Measurements from ENCODE around the gene INTS3. TPM values are rescaled to one million over a fixed set of nuclear protein-coding genes. Genes with fewer than 3 reads are reported as not detected.

Gene INTS3, protein sequence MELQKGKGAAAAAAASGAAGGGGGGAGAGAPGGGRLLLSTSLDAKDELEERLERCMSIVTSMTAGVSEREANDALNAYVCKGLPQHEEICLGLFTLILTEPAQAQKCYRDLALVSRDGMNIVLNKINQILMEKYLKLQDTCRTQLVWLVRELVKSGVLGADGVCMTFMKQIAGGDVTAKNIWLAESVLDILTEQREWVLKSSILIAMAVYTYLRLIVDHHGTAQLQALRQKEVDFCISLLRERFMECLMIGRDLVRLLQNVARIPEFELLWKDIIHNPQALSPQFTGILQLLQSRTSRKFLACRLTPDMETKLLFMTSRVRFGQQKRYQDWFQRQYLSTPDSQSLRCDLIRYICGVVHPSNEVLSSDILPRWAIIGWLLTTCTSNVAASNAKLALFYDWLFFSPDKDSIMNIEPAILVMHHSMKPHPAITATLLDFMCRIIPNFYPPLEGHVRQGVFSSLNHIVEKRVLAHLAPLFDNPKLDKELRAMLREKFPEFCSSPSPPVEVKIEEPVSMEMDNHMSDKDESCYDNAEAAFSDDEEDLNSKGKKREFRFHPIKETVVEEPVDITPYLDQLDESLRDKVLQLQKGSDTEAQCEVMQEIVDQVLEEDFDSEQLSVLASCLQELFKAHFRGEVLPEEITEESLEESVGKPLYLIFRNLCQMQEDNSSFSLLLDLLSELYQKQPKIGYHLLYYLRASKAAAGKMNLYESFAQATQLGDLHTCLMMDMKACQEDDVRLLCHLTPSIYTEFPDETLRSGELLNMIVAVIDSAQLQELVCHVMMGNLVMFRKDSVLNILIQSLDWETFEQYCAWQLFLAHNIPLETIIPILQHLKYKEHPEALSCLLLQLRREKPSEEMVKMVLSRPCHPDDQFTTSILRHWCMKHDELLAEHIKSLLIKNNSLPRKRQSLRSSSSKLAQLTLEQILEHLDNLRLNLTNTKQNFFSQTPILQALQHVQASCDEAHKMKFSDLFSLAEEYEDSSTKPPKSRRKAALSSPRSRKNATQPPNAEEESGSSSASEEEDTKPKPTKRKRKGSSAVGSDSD
- total RNA-seq: 34.3 TPM
- long read RNA-seq, full-length matches to known transcripts: 38 of 71 reads
- long read RNA-seq, partial matches to known transcripts: 23 of 71 reads
- long read RNA-seq, other reads (novel, unspliced or antisense): 10 of 71 reads

DNA sequence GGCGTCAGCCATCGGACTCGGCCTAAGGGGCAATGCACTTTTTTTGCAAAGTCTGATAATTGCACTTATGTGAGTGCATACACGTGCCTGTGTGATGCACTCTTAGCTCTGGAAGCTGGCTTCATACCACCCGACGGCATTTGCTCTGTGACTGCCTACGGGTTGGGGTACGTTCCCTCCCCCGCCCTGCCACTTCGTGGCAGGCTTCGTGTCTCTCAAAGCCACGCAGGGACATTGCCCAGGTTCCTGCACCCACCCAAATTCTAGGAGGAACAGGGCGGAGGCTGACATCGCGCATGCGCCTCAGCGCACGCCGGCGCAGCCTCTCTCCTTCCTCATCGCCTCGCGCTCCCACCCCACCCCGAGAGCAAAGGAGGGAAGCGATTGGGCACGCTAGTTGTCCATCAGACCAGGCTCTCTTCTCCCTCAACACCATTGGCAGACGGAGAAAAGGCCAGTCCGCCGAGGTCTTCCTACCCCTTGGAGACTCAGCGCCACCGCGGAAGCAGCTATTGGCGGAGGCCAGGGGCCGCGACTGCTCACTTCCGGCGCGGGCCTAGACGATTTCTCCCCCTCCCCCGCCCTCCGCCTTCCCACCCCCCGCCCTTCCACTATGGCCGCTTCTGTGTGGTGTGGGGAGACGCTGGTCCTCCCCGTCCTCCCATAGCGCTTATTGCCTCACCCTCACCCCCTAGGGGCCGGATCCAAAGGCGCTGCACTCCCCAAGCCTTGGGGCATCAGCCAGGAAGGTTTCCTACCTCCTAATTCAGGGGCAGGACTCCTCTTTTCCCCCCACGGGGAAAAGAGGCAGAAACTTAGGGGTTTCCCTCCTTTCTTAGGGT, at the start of gene INTS3:
INTS3 (plus strand) TSS at position 588 of the 842 bp plus-strand sequence. CDS start 585 bp downstream, outside the sequence.
- Histone ChIP-seq H3K4me3 (peak within 1 kb of the TSS; percentile 98), H3K36me3 (no peaks in the 10 kb centered on the region), H3K27ac (replicated peaks) (peak within 1 kb of the TSS; percentile 100), H3K9me3 (replicated peaks) (no peaks in the 10 kb centered on the region), H3K27me3 (ENCODE audit: low read depth) (no peaks in the 10 kb centered on the region), H3K4me1 (peaks cover 40% of the 10 kb centered on the region)
- intact Hi-C loops (cut with micrococcal nuclease): no loop called here
- DNase-seq: peak; percentile 100
- TF ChIP-seq, protein P1, sequence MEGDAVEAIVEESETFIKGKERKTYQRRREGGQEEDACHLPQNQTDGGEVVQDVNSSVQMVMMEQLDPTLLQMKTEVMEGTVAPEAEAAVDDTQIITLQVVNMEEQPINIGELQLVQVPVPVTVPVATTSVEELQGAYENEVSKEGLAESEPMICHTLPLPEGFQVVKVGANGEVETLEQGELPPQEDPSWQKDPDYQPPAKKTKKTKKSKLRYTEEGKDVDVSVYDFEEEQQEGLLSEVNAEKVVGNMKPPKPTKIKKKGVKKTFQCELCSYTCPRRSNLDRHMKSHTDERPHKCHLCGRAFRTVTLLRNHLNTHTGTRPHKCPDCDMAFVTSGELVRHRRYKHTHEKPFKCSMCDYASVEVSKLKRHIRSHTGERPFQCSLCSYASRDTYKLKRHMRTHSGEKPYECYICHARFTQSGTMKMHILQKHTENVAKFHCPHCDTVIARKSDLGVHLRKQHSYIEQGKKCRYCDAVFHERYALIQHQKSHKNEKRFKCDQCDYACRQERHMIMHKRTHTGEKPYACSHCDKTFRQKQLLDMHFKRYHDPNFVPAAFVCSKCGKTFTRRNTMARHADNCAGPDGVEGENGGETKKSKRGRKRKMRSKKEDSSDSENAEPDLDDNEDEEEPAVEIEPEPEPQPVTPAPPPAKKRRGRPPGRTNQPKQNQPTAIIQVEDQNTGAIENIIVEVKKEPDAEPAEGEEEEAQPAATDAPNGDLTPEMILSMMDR (IDR thresholded peaks at IDR 0.05; ENCODE audit: borderline replicate concordance): no peak

DNA sequence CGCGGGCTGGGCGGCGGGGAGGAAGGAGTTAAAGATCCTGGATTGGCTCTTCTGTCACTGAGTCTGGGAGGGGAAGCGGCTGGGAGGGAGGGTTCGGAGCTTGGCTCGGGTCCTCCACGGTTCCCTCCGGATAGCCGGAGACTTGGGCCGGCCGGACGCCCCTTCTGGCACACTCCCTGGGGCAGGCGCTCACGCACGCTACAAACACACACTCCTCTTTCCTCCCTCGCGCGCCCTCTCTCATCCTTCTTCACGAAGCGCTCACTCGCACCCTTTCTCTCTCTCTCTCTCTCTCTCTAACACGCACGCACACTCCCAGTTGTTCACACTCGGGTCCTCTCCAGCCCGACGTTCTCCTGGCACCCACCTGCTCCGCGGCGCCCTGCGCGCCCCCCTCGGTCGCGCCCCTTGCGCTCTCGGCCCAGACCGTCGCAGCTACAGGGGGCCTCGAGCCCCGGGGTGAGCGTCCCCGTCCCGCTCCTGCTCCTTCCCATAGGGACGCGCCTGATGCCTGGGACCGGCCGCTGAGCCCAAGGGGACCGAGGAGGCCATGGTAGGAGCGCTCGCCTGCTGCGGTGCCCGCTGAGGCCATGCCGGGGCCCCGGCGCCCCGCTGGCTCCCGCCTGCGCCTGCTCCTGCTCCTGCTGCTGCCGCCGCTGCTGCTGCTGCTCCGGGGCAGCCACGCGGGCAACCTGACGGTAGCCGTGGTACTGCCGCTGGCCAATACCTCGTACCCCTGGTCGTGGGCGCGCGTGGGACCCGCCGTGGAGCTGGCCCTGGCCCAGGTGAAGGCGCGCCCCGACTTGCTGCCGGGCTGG, 49.1 kb upstream of the INTS3 start, which contains the start of gene NPR1:
NPR1 (plus strand) TSS at position 170 of the 818 bp plus-strand sequence; CDS start at position 591, 421 bp downstream.
- H3K4me3 ChIP-seq: peak within 1 kb of the TSS; percentile 77
- peak; percentile 66 for DNase-seq
- TF ChIP-seq, protein P1 (IDR thresholded peaks at IDR 0.05; ENCODE audit: borderline replicate concordance): no peak
- peaks cover 36% of the 10 kb centered on the region for H3K4me1 ChIP-seq
- no peaks in the 10 kb centered on the region for H3K36me3 ChIP-seq
- H3K27me3 ChIP-seq (ENCODE audit: low read depth): peaks cover 21% of the 10 kb centered on the region
- H3K9me3 ChIP-seq (replicated peaks): no peaks in the 10 kb centered on the region
- intact Hi-C loops (cut with micrococcal nuclease): loop anchor here (5.0 to 10.0 kb wide), 2 partner anchors 69 to 306 kb away; partner anchors contain the start of gene RAB13
- H3K27ac ChIP-seq (replicated peaks): peak within 1 kb of the TSS; percentile 82

DNA sequence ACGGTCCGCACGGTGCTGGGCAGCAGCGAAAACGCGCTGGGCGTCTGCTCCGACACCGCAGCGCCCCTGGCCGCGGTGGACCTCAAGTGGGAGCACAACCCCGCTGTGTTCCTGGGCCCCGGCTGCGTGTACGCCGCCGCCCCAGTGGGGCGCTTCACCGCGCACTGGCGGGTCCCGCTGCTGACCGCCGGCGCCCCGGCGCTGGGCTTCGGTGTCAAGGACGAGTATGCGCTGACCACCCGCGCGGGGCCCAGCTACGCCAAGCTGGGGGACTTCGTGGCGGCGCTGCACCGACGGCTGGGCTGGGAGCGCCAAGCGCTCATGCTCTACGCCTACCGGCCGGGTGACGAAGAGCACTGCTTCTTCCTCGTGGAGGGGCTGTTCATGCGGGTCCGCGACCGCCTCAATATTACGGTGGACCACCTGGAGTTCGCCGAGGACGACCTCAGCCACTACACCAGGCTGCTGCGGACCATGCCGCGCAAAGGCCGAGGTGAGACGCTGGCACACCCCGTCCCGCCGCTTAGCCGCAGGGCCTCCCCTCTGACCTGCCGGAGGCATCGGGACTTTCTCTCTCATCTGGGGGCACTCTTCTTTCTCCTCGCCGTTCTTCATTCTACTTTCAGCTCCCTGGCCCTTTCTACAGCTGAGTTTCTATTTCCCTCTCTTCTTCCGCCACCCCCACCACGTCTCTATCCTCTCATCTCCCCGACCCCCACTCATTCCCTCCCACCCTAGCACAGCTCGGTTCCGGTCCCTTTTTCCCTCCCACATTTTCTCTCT, 48.3 kb upstream of the INTS3 start:
- H3K4me1 ChIP-seq: peaks cover 36% of the 10 kb centered on the region
- no peaks in the 10 kb centered on the region for H3K36me3 ChIP-seq
- peak overlapping the region; percentile 77 for H3K4me3 ChIP-seq
- H3K9me3 ChIP-seq (replicated peaks): no peaks in the 10 kb centered on the region
- intact Hi-C loops (cut with micrococcal nuclease): loop anchor here (5.0 to 10.0 kb wide), 2 partner anchors 68 to 305 kb away; partner anchors contain the start of gene RAB13
- H3K27me3 ChIP-seq (ENCODE audit: low read depth): peaks cover 21% of the 10 kb centered on the region
- peak; percentile 24 for DNase-seq
- TF ChIP-seq, protein P1 (IDR thresholded peaks at IDR 0.05; ENCODE audit: borderline replicate concordance): no peak
- H3K27ac ChIP-seq (replicated peaks): peak overlapping the region; percentile 82

DNA sequence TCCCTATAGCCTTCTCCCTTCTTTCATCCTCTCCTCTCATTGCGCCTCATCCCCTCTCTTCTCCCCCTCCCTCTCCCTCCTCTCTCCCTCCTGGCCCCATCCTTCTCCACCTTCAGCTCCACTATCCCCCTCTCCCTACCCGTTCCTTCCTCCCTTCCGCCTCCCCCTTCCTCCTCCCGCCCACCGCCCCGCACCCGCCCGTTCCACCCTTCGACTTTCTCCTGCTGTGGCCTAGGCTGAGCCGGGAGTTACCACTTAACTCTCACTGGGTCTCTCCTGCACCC, 47.8 kb upstream of the INTS3 start:
- Histone ChIP-seq H3K36me3 (no peaks in the 10 kb centered on the region), H3K27ac (replicated peaks) (peak overlapping the region; percentile 82), H3K27me3 (ENCODE audit: low read depth) (peaks cover 21% of the 10 kb centered on the region), H3K9me3 (replicated peaks) (no peaks in the 10 kb centered on the region), H3K4me3 (peak overlapping the region; percentile 77), H3K4me1 (peaks cover 36% of the 10 kb centered on the region)
- DNase-seq: no peak
- intact Hi-C loops (cut with micrococcal nuclease): no loop called here
- TF ChIP-seq, protein P1 (IDR thresholded peaks at IDR 0.05; ENCODE audit: borderline replicate concordance): no peak
